SH-SY5Y (cell line): Measurements from ENCODE around the gene CRADD.

Experiments
- GATA2 ChIP-seq: IDR thresholded peaks from 2 replicates; pipeline ENCODE4 v1.6.1; 2011; ENCODE audit warnings: mild to moderate bottlenecking, low read depth, low read length
- GATA3 ChIP-seq: IDR thresholded peaks from 2 replicates; pipeline ENCODE4 v1.6.1; 2011; ENCODE audit warnings: low read depth, mild to moderate bottlenecking, low read length, moderate library complexity

DNA sequence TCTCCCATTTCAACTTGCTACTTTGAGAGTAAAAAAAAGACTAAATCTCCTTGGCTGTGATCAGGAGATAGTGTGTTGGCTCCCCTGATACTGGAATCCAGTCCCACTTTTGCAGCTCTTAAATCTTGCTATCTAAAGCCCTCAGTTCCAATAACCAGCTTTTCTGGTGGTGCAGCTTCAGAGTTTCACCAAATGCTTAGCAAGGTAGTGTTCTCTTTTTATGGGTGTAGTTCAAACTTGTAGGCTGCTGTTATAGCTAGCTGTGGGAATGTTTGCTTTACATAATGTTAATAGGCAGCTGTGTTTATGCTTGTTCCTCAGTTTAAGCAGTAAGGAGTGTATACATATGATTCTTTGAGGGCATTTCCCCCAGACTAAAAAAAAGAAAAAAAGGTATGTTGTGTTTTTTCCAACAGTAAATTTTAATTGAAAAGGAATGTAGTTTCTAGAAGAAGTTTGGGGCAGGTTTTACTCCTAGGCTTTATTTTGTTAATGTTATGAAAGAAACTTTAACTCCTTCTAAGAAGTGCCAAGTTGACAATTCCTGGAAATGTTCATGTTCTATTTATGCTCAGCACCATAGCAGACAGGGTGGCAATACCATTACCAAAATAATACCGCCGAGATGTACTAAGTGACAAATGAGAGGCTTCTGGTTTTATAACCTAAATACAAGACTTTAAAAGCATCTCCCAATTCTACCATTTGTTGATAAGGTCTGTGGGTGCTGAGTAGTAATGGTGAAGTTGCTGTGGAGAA lies 12.1 kb downstream of the CRADD start:
- TF ChIP-seq GATA2: no peak
- TF ChIP-seq GATA3: no peak
